Endothelial cell of hepatic sinusoid (primary cell): Measurements from ENCODE around the gene ABCA2.
"Not testable (repeated sequence)": the region's sequence is repeated elsewhere in the genome, so short reads cannot be mapped to it uniquely, and the experiment has no call there.

Experiments
- in situ Hi-C: cut with HindIII; loops from 2 replicates; pipeline ENCODE4 v1.10.0; 2017; ENCODE audit warnings: low sequenced_read_pairs

The ABCA2 gene

GRCh38 chr9:137048655-137049543 is 20.9 kb upstream of the ABCA2 start:
- in situ Hi-C loops: no loop called here

- in situ Hi-C loops: no loop called here
Measured at GRCh38 chr9:137046088-137046787, 18.2 kb upstream of the ABCA2 start, which contains the start of gene NPDC1. TSS of gene NPDC1 (minus strand) at chr9:137046177. CDS start at chr9:137045989, 188 bp downstream.

- in situ Hi-C loops: no loop called here
Measured at GRCh38 chr9:137045294-137046087, 17.5 kb upstream of the ABCA2 start.

- in situ Hi-C loops: no loop called here
Measured at GRCh38 chr9:137044502-137045177, 16.6 kb upstream of the ABCA2 start.

GRCh38 chr9:137044037-137044436 is 16.0 kb upstream of the ABCA2 start:
- in situ Hi-C loops: no loop called here

DNA sequence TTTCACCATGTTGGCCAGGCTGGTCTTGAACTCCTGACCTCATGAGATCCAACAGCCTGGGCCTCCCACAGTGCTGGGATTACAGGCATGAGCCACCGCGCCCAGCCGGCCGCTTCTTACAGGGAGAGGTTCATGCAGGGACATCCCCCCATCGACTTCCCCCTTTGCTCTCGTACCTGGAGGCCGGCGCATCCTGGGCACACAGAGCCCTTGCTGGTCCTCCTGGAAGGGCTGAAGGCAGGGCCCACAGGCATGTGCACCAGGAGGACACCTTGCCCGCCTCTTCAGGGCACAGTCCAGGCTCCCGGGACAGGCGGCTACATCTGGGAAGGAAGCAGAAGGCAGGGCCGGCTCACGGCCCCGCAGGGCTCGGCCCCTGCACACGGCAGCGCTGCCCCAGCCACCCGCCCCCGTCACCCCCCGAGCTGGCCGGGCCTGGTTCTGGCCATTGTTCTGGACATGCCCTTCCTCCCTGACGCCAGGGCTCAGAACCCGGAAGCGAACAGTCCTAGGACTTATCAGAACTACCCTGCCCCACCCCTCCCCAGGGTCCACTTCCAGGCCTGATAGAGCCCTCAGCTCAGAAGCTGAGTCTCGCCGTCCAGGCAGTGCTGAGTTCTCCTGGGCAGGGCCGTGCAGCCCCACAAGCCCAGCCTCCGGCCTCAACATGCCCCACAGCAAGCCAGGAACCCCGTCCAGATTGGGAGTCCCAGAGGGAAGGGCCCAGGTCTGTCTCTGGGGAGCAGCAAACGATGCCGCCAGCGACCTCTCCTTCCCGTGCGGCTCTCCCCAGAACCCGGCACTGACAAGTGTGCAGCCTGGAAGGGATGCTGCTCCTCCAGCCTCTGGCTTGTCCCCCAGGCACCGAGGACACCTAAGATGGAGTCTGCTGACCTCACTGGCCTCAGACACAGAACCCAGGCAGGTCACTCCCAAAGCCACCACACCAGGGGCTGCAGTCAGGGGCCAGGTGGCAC is 15.0 kb upstream of the ABCA2 start:
- in situ Hi-C loops: no loop called here

DNA sequence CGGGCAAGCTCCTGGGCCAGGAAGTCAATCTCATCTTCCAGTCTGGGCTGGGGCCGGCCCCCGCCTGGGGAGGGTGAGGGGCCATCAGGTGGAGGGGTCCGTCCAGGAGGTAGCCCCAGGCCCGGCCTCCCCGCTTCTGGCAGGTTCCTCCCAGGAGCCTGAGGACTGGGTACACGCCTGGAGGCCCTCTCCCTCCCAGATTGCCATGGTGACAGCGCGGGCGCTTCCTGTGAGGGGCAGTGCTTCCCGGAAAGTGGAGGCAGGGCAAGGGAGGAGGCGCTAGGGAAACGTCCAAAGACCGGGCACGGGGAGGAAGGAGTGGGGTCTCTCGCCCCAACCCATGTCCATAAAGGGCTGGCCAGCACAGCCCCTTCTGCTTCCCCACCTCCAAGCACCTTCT is 13.1 kb upstream of the ABCA2 start:
- in situ Hi-C loops: no loop called here

DNA sequence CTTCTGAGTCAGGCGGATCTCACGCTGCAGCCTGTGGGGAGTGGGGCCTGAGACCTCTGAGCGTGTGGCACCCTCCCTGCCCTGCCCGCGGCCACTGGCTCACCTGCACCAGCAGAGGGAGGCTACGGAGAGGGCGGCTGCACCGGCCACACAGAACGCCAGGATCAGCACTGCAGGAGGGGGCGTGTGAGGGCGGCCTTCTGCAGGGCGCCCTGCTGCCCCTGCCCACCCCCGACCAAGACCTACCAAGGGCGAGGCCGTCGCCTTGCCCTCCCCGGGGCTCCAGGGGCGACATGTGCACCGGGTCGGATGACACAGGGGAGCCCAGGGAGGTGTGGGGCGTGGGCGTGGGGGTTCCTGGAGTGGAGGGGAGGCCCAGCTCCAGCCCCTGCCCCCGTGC is 12.5 kb upstream of the ABCA2 start:
- in situ Hi-C loops: no loop called here

DNA sequence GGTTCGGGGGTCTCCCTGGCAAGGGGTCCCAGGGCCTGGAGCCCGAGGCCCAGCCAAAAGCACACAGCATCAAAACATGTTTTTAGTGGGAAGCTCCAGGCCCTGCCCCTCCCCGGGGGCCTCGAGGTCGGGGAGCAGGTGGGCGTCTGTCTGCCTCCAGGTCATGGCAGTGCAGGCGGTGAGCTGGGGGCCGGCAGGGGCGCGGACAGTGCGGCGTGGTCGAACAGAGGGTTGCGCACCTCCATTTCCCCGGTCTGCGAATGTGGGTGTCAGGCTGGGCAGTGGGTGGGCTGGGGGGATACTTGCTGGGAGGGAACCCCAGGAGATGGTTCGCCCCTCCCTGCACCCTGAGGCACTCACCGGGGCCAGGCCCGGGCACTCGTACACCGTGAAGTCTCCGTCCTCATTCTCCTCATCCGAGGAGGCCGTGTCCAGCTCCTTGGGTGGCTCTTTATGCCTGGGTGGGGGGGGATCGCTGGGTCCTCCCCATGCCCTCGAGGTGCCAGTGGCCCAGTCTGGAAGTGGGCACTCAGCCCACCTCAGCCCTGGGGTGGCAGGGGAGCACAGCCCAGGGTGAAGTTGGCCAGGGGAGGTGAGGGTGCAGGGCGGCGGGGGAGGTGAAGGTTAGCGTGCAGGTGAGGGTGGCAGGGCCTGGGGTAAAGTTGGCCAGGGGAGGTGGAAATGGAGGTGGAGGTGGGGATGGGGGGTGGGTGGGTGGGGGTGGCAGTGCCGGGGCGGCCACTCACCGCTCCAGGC is 11.8 kb upstream of the ABCA2 start:
- in situ Hi-C loops: no loop called here

GRCh38 chr9:137038916-137039315 is 10.9 kb upstream of the ABCA2 start:
- in situ Hi-C loops: no loop called here

DNA sequence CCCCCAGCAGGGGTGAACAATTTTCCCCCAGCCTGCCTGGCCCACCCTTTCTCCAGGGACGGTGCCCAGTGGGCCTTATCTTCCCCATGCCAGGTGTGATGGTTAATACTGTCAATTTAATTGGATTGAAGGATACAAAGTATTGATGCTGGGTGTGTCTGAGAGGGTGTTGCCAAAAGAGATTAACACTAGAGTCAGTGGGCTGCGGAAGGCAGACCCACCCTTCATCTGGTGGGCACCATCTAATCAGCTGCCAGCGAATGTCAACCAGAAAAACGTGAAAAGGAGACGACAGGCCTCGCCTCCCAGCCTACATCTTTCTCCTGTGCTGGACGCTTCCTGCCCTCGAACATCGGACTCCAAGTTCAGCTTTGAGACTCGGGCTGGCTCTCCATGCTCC is 9.4 kb upstream of the ABCA2 start:
- in situ Hi-C loops: no loop called here

DNA sequence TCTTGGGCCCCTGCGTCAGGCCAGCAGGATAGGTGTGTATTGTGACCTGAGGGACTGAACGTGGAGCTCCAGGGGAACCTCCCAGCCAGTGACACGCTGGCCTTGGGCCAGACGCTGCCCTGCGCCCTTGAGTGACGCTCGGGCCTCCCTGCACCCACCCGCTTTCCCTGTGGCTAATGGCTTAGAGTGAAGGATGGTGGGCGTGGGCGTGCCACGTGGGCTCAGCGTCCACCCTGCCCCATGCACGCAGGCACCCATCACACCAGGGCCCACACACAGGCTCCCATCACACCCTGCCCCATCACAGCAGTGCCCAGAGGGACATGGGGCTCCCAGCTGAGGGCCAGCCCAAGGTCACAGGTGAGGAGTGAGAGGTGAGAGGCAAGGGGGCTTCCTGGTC is 9.0 kb upstream of the ABCA2 start:
- in situ Hi-C loops: no loop called here

DNA sequence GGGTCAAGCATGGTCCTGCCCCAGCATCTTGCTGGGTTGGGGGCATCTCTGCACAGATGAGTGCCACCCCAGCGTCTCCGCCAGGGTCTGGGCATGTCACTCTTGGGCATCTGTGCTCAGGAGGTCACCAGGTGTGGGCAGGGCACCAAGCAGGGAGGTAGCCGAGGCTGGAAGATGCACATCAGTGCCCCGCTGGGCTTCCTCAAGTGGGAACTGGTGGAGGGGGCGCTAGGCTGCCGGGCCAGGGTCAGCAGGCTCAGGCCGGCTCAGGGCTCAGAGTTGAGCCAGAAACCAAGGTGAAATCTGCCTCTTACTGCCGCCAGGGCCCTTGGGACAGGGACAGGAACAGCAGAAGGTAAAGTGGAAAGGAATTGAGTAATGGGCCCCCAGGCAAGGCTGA is 7.9 kb upstream of the ABCA2 start:
- in situ Hi-C loops: no loop called here

DNA sequence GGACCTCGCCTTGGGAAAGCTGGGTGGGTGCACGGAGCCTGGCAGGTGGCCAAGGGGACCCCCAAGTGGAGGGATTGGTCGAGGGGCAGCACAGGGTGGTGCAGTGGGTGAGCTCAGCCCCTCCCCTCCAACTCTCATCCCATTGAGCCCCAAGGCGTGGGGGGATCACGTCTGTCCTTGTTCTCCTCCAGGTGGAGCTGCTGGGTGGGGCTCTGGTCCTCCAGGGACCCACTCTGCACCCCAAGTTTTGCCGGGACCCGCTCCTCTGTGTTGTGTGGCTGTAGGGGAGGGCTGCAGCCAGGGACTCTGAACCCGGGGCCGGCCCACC is 7.4 kb upstream of the ABCA2 start:
- in situ Hi-C loops: no loop called here

GRCh38 chr9:137034709-137035506 is 6.9 kb upstream of the ABCA2 start:
- in situ Hi-C loops: no loop called here

- in situ Hi-C loops: no loop called here
Measured at GRCh38 chr9:137034039-137034708, 6.1 kb upstream of the ABCA2 start.

DNA sequence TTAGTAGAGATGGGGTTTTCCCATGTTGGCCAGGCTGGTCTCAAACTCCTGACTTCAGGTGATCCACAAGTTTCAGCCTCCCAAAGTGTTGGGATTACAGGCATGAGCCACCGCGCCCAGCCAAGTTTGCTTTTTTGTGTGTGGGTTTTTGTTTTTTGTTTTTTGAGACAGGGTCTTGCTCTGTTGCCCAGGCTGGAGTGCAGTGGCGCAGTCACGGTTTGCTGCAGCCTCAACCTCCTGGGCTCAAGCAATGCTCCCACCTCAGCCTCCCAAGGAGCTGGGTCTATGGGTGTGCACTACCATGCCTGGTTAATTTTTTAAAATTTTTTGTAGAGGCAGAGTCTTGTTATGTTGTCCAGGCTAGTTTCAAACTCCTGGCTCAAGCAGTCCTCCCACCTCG is 5.4 kb upstream of the ABCA2 start:
- in situ Hi-C loops: not testable (repeated sequence)

- in situ Hi-C loops: no loop called here
Measured at GRCh38 chr9:137032858-137033257, 4.8 kb upstream of the ABCA2 start.
